Natural killer cell (primary cell): Measurements from ENCODE around the gene NAE1. TPM values are rescaled to one million over a fixed set of nuclear protein-coding genes. Genes with fewer than 3 reads are reported as not detected.

ENCODE experiments used
- ATAC-seq, 3 donors: fragments of 150-1000 bp in 2 of 3; fragments of 200-7000 bp in 1 of 3; cut with Tn5 transposase; 1 replicate in 1 of 3; 2 replicates in 2 of 3; pipeline ENCODE4 v1.10.0; 2021; ENCODE audit warnings: mild to moderate bottlenecking in 2 of 3, moderate library complexity in 2 of 3
- DNase-seq, 2 donors: peaks; one replicate each; pipeline versions ENCODE4 v3.0.0 to v3.0.0-alpha.2; 2013 to 2021; ENCODE audit warnings: mixed read lengths in 1 of 2
- H3K27ac ChIP-seq: one replicate; pipeline ENCODE4 v1.5.1; 2013; ENCODE audit warnings: mild to moderate bottlenecking, low read length
- H3K27me3 ChIP-seq: one replicate; pipeline ENCODE4 v1.6.1; 2013; ENCODE audit warnings: low read length; ENCODE audit not compliant: control insufficient read depth, insufficient read depth
- H3K36me3 ChIP-seq: one replicate; pipeline ENCODE4 v1.6.1; 2013; ENCODE audit warnings: low read length; ENCODE audit not compliant: control insufficient read depth, insufficient read depth
- H3K4me1 ChIP-seq: one replicate; pipeline ENCODE4 v1.6.1; 2013; ENCODE audit warnings: low read length; ENCODE audit not compliant: control insufficient read depth, insufficient read depth
- H3K4me3 ChIP-seq: one replicate; pipeline ENCODE4 v1.5.1; 2013; ENCODE audit warnings: low read length
- H3K9me3 ChIP-seq: one replicate; pipeline ENCODE4 v1.6.1; 2013; ENCODE audit warnings: low read length; ENCODE audit not compliant: control insufficient read depth, insufficient read depth
- H3K27ac Mint-ChIP-seq, 2 donors: one replicate each; pipeline ENCODE4 v1.8.0; 2022; ENCODE audit warnings: mild to moderate bottlenecking in 2 of 2, mixed read lengths in 2 of 2, moderate library complexity in 1 of 2
- H3K27me3 Mint-ChIP-seq, 2 donors: one replicate each; pipeline ENCODE4 v1.8.0; 2022; ENCODE audit warnings: low read depth in 2 of 2, mixed read lengths in 2 of 2
- H3K36me3 Mint-ChIP-seq: one replicate; pipeline ENCODE4 v1.8.0; 2022; ENCODE audit warnings: mixed read lengths
- H3K4me1 Mint-ChIP-seq, 2 donors: one replicate each; pipeline ENCODE4 v1.8.0; 2022; ENCODE audit warnings: mixed read lengths in 2 of 2
- H3K4me3 Mint-ChIP-seq: one replicate; pipeline ENCODE4 v1.8.0; 2022; ENCODE audit warnings: mild to moderate bottlenecking, moderate library complexity, mixed read lengths
- H3K9me3 Mint-ChIP-seq, 2 donors: one replicate each; pipeline ENCODE4 v1.8.0; 2022; ENCODE audit warnings: mixed read lengths in 2 of 2
- WGBS: methylation state at CpG from one replicate; pipeline ENCODE4 v1.1.7; 2013; ENCODE audit warnings: missing lambda C conversion rate; ENCODE audit not compliant: insufficient coverage; 5-methylcytosine and 5-hydroxymethylcytosine counted together
- intact Hi-C: fragments of 100-400 bp; cut with micrococcal nuclease; formaldehyde crosslinking; loops from one replicate; pipeline ENCODE4 v1.14.2; 2022
- total RNA-seq, 4 donors: library from RNA; stranded (reverse); fragments of 120-200 nt in 1 of 4; gene quantifications; one replicate each; pipeline versions ENCODE4 v1.2.3 to v1.2.4, GENCODE V29; 2013 to 2022
- TF ChIP-seq, protein P1 (sequence below): fragments of 200-600 bp; IDR thresholded peaks from one replicate; pipeline ENCODE4 v1.8.0; 2022; ENCODE audit warnings: antibody characterized with exemption

NAE1 gene
- total RNA-seq, 3 donors from 2014 or later (not counting 1 experiment from before 2014, with no cell fraction given), result 77.3 to 97.0 (median 78.5) TPM

DNA sequence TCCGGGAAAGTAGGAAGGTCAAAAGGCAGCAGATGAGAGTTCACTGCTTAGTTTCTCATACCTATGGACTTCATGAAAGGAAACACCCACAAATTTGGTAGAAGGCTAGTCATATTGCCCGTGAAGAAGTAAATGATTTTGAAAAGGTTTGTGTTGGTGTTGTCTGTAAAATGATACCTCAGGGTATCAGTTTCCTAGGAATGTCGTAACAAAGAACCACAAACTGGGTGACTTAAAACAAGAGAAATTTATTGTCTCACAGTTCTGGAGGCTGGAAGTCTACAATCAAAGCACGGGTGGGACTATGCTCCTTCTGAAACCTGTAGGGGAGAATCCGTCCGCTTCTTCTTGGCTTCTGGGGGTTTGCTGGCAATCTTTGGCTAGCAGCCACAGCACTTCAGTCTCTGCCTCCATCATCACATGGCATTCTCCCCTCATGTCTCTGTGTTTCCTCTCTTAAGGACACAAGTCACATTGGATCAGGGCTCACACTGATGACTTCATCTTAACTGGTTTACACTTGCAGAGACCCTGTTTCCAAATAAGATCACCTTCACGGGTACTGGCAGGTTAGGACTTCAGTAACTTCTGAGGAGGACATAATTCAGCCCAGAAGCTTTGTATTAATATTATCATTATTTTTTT, 2.0 kb upstream of the NAE1 start:
- Histone ChIP-seq H3K4me1 (peaks cover 16% of the 10 kb centered on the region), H3K36me3 (peaks cover 2% of the 10 kb centered on the region), H3K27me3 (no peaks in the 10 kb centered on the region), H3K4me3 (no peak overlapping the region), H3K27ac (no peak overlapping the region), H3K9me3 (no peaks in the 10 kb centered on the region)
- TF ChIP-seq, protein P1, sequence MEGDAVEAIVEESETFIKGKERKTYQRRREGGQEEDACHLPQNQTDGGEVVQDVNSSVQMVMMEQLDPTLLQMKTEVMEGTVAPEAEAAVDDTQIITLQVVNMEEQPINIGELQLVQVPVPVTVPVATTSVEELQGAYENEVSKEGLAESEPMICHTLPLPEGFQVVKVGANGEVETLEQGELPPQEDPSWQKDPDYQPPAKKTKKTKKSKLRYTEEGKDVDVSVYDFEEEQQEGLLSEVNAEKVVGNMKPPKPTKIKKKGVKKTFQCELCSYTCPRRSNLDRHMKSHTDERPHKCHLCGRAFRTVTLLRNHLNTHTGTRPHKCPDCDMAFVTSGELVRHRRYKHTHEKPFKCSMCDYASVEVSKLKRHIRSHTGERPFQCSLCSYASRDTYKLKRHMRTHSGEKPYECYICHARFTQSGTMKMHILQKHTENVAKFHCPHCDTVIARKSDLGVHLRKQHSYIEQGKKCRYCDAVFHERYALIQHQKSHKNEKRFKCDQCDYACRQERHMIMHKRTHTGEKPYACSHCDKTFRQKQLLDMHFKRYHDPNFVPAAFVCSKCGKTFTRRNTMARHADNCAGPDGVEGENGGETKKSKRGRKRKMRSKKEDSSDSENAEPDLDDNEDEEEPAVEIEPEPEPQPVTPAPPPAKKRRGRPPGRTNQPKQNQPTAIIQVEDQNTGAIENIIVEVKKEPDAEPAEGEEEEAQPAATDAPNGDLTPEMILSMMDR, result no peak
- H3K9me3 Mint-ChIP-seq, result no peaks in the 10 kb centered on the region
- no peak overlapping the region for H3K27ac Mint-ChIP-seq
- peaks cover 12 to 16% of the 10 kb centered on the region in 2 donors for H3K4me1 Mint-ChIP-seq
- WGBS, result 83% methylated on average over 6 of the region's 7 CpGs
- DNase-seq, result no peak
- intact Hi-C loops, result no loop called here
- H3K4me3 Mint-ChIP-seq, result peak overlapping the region; percentile 17
- no peaks in the 10 kb centered on the region for H3K36me3 Mint-ChIP-seq
- no peaks in the 10 kb centered on the region for H3K27me3 Mint-ChIP-seq
- ATAC-seq, result no peak

DNA sequence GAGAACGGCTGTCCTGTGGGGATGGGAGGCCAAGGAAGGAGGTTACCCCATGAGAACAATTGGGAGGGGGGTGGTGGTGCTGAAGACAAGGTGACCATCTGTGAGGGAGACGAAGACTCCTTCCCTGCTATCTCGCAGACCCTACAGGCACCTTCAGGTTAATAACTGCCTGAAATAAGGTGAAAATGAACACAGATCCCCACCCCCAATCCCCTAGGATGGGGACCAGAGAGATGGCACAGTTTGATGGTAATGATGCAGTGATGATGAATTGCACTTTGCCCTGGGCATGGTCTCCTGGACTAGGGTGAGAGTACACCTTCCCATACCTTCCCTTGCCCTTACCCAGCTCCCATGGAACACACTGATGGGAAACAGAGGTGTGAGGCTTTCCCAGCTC, 1.4 kb upstream of the NAE1 start:
- no peaks in the 10 kb centered on the region for H3K9me3 Mint-ChIP-seq
- peaks cover 4% of the 10 kb centered on the region for H3K36me3 ChIP-seq
- H3K27me3 Mint-ChIP-seq, result no peaks in the 10 kb centered on the region
- no peak overlapping the region for H3K4me3 ChIP-seq
- peaks cover 16% of the 10 kb centered on the region for H3K4me1 ChIP-seq
- H3K27me3 ChIP-seq, result no peaks in the 10 kb centered on the region
- DNase-seq (no peak), ATAC-seq (no peak)
- TF ChIP-seq, protein P1, result no peak
- no peaks in the 10 kb centered on the region for H3K36me3 Mint-ChIP-seq
- no peak overlapping the region for H3K27ac ChIP-seq
- peaks cover 16 to 18% of the 10 kb centered on the region in 2 donors for H3K4me1 Mint-ChIP-seq
- no peaks in the 10 kb centered on the region for H3K9me3 ChIP-seq
- WGBS, result 75% methylated on average over 2 of the region's 3 CpGs
- no peak overlapping the region for H3K4me3 Mint-ChIP-seq
- no peak overlapping the region for H3K27ac Mint-ChIP-seq
- intact Hi-C loops, result no loop called here

DNA sequence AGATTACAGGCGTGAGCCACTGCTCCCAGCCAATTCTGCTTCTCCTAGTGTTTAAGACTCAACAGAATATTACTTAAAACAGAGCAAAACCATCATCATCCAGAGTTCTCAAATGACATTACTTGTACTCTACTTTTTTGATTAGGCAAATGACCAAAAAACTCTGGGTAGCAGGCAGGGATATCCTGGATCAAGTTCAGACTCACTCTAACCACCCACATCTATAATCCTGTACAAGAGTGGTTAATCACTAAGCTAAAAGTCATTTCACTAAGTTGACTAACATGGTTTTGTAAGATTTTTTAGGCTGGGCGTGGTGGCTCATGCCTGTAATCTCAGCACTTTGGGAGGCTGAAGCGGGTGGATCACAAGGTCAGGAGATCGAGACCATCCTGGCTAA, 6.8 kb downstream of the NAE1 start:
- H3K27ac ChIP-seq, result no peak overlapping the region
- no peaks in the 10 kb centered on the region for H3K9me3 ChIP-seq
- no peak for DNase-seq
- Mint-ChIP-seq H3K27ac (no peak overlapping the region), H3K4me1 (peaks cover 20% of the 10 kb centered on the region in 2 donors), H3K27me3 (no peaks in the 10 kb centered on the region), H3K36me3 (peaks cover 22% of the 10 kb centered on the region), H3K9me3 (no peaks in the 10 kb centered on the region), H3K4me3 (no peak overlapping the region)
- TF ChIP-seq, protein P1, result no peak
- no peak overlapping the region for H3K4me3 ChIP-seq
- peaks cover 55% of the 10 kb centered on the region for H3K36me3 ChIP-seq
- ATAC-seq, result no peak
- 100% methylated on average over 4 of the region's 4 CpGs for WGBS
- intact Hi-C loops, result no loop called here
- H3K4me1 ChIP-seq, result no peaks in the 10 kb centered on the region
- H3K27me3 ChIP-seq, result no peaks in the 10 kb centered on the region

DNA sequence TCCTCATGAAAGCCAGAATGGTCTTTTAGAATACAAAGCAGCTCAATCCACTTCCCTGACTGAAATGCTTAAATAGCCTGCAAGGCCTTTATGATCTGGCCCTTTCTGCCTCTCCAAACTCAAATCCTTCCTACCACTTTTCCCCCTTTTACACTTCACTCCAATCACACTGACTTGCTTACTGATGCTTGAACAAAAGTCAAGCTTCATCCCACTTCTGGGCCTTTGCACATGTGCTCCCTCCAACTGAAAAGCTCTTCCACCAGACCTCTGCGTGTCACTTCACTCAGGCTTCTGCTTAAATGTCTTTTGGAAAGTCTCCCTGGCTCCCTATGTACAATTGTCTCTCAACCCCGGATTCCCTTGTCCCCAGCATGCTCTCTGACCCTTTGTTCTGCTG, 16.0 kb downstream of the NAE1 start:
- intact Hi-C loops, result no loop called here
- 98% methylated on average over 2 of the region's 2 CpGs for WGBS
- Mint-ChIP-seq H3K27ac (no peak overlapping the region), H3K36me3 (peaks cover 22% of the 10 kb centered on the region), H3K27me3 (no peaks in the 10 kb centered on the region), H3K4me3 (no peak overlapping the region), H3K9me3 (no peaks in the 10 kb centered on the region), H3K4me1 (no peaks in the 10 kb centered on the region)
- no peak for ATAC-seq
- Histone ChIP-seq H3K4me3 (no peak overlapping the region), H3K27me3 (no peaks in the 10 kb centered on the region), H3K27ac (no peak overlapping the region), H3K4me1 (no peaks in the 10 kb centered on the region), H3K36me3 (peaks cover 78% of the 10 kb centered on the region), H3K9me3 (no peaks in the 10 kb centered on the region)
- TF ChIP-seq, protein P1, result no peak
- no peak for DNase-seq
